HT1080 (cell line): ENCODE data around the gene UCHL5. TPM values are rescaled to one million over a fixed set of nuclear protein-coding genes. Genes with fewer than 3 reads are reported as not detected.

Experiments
- DNase-seq: peaks from one replicate; pipeline ENCODE4 v3.0.0-alpha.2; 2015; ENCODE audit warnings: low read depth
- polyA plus RNA-seq, 2 experiments: library from polyadenylated mRNA; depleted of rRNA; stranded (reverse); fragments of >200 nt; gene quantifications; 2 replicates each; pipeline ENCODE4 v1.2.3, GENCODE V29; 2015
- total RNA-seq: library from RNA; depleted of rRNA; stranded (reverse); fragments of >200 nt; shearing (Covaris generic); gene quantifications from 2 replicates; pipeline ENCODE4 v1.2.3, GENCODE V29; 2014; rRNA removed

The UCHL5 gene
- total RNA-seq: 27.0 and 41.4 TPM in 2 replicates
- 69.6 and 75.2 TPM in 2 replicates for polyA plus RNA-seq (2015; cell fraction: cytosol; rRNA removed)
- polyA plus RNA-seq (2015; cell fraction: nucleus; rRNA removed): 42.1 and 46.5 TPM in 2 replicates

DNA sequence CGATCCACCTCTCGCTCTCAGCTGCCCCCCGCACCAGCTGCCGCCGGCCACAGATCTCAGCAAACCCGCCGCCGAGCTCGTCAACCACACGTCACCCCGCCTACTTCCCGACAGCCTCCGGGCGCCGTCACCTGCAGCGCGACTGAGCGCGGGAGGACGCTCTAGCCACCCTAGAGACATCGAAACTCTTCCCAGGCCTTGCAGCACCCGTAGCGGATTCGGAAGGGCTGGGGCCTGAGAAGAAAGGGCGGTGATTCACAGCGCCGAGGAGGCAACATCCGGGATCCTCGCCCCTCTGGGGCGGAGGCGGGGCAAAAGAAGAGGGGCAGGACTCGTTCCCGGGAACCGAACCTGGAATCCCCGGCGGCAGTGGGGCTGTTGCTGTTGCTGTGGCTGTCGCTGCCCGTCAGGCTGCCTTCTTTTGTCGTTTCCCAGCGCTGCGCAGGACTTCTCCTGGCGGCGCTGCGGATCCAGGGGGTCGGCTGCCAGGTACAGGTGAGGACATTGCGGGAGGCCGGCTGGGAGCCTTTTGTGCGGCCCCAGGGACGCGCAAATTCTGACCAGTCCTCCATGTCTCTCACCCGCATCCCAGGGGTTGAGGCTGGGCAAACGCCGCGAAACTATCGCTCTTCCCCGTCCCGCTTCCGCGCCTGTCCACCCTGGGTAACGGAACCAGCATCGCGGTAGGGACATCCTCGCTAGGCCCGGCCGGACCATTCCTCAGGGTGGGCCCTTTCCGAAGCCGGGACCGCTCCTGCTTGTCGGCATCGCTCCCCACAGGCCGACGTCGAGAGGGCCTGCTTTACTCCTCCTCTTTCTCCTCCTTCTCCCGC, at the start of gene UCHL5, which contains the start of gene RO60:
UCHL5 (minus strand) TSS at position 79 of the 833 bp plus-strand sequence. CDS start 100 bp downstream, outside the sequence.
RO60 (plus strand) TSS at position 331 of the 833 bp plus-strand sequence. CDS start 9,443 bp downstream, outside the sequence.
- DNase-seq: peak; percentile 99

GRCh38 chr1:193108471-193108870, 49.3 kb upstream of the UCHL5 start:
- no peak for DNase-seq

- no peak for DNase-seq
These were observed 46.6 kb upstream of the UCHL5 start for GRCh38 chr1:193105821-193106177.

GRCh38 chr1:193104907-193105820, 46.0 kb upstream of the UCHL5 start, which contains the start of gene GLRX2:
GLRX2 (minus strand) TSS chr1:193105414; CDS start chr1:193105382, 32 bp downstream.
- DNase-seq: peak; percentile 77

DNA sequence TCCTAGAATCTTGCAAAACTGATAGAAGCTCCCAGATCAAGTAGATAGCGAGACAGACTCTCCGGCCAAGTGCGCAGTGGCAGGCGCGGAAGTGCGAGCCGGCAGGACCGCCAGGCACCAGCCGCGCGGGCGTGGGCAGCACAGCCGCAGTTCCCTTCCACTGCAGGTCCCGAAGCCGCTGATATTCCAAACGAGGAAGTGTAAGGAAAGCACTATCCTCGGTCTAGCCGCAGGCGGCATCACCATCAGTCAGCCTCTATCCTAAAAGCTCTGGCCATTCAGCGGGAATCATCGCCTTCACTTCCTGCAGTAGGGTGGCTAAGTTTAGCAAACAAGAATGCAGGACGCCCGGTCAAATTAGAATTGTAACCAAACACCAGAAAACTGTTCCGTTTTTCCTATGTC, 45.3 kb upstream of the UCHL5 start:
- DNase-seq: no peak

- DNase-seq: no peak
These were observed 44.8 kb upstream of the UCHL5 start for GRCh38 chr1:193103759-193104501.

DNA sequence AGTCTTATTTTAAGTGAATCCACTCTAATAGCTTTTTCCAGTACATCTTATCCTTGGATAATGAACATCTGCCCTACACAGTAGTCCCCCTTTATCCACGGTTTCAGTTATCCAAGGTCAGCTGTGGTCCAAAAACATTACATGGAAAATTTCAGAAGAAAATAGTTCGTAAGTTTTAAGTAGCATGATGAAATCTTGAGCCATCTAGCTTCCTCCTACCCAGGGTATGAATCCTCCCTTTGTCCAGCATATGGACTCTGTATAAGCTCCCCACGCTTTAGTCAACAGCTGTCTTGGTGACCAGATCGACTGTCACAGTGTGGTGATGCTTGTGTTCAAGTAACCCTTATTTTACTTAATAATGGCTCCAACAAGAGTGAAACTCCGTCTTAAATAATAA, 43.5 kb upstream of the UCHL5 start:
- no peak for DNase-seq

GRCh38 chr1:193094112-193094511, 35.0 kb upstream of the UCHL5 start:
- DNase-seq: no peak

DNA sequence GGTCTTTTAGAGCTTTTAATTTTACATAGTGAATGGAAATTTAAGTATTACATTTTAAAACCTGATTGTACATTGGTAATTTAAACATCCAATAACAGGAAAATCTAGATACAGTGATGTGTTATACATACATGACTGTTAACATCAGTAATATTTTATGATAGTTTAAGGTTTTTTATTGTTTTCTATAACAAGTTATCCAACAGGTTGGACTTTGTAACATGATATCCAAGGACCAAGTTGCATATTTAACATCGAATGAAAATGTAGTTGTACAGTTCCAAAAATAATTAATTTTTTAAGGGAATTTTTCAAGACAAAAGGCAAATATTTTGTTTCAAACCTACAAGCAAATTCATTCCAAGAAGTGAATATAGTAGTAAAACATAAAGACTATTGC, 31.7 kb upstream of the UCHL5 start:
- no peak for DNase-seq

- no peak for DNase-seq
These were observed 28.7 kb upstream of the UCHL5 start for GRCh38 chr1:193087893-193088292.

GRCh38 chr1:193086342-193086741, 27.2 kb upstream of the UCHL5 start:
- no peak for DNase-seq

DNA sequence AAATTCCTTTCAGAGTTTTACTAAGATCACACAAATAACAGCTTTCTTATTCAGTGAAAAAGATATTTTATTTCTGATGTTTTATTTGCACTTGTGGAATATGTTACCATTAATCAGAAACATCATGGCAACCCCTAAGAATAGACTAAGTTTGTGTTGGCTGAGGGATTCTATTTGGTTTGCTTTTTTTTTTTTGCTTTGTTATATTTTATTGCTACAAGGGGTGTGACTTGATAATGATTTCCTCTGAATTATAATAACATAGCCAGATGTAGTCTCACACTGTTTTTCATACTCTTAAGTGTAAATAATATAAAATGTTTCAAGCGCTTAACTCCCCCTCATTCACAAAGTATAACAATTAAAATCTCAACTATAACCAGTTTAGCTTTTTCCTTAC, 26.1 kb upstream of the UCHL5 start:
- DNase-seq: no peak

- no peak for DNase-seq
These were observed 24.4 kb upstream of the UCHL5 start for GRCh38 chr1:193083365-193084088.

DNA sequence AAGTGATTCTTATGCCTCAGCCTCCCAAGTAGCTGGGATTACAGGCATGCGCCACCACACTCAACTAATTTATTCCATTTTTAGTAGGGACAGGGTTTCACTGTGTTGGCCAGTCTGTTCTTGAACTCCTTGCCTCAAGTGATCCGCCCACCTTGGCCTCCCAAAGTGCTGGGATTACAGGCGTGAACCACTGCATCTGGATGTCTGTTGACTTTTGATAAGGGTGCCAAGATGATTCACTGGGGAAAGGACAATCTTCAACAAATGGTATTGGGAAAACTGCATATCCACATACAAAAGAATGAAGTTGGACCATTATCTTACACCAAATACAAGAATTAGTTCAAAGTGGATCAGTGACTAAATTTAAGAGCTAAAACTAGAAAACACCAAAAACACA, 20.0 kb upstream of the UCHL5 start:
- DNase-seq: no peak

DNA sequence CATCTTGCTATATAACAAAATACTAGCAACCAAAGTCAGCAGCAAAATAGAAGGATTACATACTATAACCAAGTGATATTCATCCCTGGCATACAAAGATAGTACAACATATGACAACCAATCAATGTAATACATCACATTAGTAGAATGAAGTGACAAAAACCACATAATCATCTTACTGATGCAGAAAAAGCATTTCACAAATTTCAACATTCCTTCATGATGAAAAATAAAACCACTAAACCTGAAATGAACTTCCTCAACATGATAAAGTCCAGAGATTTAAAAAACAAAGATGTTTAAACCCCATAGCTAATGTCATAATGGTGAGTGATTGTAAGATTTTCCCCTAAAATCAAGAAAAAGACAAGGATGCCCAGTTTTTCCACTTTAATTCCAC, 18.8 kb upstream of the UCHL5 start:
- no peak for DNase-seq

DNA sequence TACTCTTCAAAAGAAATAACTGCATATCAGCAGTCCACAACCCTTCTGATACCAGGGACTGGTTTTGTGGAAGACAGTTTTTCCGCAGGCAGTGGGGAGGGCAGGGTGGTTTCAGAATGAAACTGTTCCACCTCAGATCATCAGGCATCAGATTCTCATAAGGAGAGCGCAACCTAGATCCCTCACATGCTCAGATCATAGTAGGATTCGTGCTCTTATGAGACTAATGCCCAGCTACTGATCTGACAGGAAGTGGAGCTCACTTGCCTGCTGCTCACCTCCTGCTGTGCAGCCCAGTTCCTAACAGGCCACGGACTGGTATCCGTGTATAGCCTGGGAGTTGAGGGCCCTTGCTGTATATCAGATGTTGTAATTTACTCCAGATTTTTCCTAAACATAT, 11.8 kb upstream of the UCHL5 start:
- DNase-seq: peak; percentile 28

- peak; percentile 5 for DNase-seq
These were observed 11.2 kb upstream of the UCHL5 start for GRCh38 chr1:193070386-193070753.

DNA sequence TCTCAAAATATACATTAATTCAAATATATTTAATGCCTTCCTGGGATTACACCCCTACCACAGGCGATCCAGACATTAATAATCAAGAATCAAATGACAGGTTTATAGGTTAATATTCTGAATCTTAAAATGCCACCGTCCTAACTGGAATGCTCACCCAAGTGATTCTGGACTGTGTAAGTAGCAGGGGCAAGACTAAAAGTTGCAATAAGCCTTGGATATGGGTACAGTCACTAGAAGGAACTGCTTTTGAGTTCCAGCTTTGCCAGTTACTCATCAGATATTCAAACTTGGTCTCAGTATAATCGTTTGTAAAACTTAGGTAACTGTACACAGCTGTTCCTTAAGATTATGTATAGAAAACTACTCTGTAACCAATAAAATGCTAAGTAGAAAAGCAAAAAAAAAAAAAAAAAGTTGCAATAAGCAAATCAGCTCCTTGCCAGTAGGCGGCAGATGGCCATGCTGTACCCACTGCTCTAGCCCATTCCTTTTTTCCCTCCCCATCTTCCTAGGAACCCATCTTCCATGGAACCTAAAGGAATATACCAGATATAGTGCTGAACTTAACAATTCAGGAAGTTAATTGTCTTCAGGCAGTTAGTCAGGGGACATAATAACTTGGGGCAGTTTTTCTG, 10.7 kb upstream of the UCHL5 start:
- peak; percentile 39 for DNase-seq

DNA sequence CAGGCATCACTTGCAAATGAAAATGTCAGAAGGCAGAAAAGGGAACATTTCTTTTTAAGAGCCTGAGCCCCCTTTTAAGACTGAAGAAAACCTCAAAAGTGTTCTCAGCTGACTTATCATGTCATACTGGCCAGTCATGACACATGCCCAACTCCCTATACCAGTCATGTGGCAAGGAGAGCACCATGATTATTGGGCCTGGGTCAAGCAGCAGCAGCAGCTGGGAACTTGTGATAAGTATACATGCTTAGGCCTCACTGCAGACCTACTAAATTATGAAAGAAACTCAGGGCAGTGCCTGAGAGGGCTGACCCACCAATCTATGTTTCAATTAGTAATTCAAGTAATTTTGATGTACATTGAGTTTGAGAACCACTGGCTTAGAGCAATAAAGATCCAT, 8.9 kb upstream of the UCHL5 start:
- no peak for DNase-seq

- no peak for DNase-seq
These were observed 7.4 kb upstream of the UCHL5 start for GRCh38 chr1:193066606-193067005.
